Measurements from ENCODE around the gene C12orf57. TPM values are rescaled to one million over a fixed set of nuclear protein-coding genes. Genes with fewer than 3 reads are reported as not detected.

C12orf57 gene
- total and polyA plus RNA-seq, 9 of the 15 experiments (the other 6 are each of a cell fraction or from before 2014, with no cell fraction given): 26.7 to 191 (median 107) TPM

DNA sequence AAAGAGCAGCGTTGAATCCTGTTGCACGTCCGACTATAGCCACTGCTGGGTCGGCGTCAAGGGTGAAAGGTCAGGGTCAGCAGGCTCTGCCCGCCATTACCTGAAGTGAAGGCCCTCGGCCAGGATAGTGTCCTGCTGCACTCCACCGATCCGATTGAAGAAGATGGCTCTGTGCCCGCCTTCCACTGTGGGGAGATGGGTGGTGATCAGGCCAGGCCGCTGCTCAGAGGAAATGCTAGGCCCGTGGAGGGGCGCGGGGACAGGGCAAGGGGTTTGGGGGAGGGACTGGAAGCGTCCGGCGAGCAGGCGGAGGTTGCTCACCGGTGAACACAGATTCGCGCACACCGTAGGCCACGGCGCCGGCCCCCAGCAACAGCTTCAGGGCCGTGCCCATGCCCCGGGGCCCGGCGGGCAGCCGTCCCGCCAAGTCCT, 26.3 kb downstream of the C12orf57 start (continued):
- no peak for TF ChIP-seq ZNF354B (CRISPR knock-in tag; IDR thresholded peaks at IDR 0.05)
- TF ChIP-seq SMAD3 (CRISPR knock-in tag; conservative IDR thresholded peaks at IDR 0.05): no peak
- TF ChIP-seq, protein P1, sequence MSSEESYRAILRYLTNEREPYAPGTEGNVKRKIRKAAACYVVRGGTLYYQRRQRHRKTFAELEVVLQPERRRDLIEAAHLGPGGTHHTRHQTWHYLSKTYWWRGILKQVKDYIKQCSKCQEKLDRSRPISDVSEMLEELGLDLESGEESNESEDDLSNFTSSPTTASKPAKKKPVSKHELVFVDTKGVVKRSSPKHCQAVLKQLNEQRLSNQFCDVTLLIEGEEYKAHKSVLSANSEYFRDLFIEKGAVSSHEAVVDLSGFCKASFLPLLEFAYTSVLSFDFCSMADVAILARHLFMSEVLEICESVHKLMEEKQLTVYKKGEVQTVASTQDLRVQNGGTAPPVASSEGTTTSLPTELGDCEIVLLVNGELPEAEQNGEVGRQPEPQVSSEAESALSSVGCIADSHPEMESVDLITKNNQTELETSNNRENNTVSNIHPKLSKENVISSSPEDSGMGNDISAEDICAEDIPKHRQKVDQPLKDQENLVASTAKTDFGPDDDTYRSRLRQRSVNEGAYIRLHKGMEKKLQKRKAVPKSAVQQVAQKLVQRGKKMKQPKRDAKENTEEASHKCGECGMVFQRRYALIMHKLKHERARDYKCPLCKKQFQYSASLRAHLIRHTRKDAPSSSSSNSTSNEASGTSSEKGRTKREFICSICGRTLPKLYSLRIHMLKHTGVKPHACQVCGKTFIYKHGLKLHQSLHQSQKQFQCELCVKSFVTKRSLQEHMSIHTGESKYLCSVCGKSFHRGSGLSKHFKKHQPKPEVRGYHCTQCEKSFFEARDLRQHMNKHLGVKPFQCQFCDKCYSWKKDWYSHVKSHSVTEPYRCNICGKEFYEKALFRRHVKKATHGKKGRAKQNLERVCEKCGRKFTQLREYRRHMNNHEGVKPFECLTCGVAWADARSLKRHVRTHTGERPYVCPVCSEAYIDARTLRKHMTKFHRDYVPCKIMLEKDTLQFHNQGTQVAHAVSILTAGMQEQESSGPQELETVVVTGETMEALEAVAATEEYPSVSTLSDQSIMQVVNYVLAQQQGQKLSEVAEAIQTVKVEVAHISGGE (CRISPR knock-in tag; IDR thresholded peaks at IDR 0.05): peak in 1 of 3 experiments; percentile 91; a peak in 1 of 6 replicates
- no peak for TF ChIP-seq ILF3 (IDR thresholded peaks at IDR 0.05; ENCODE audit: borderline replicate concordance)
- no peak for TF ChIP-seq YBX1 (IDR thresholded peaks at IDR 0.05)
- TF ChIP-seq ESRRA (IDR thresholded peaks at IDR 0.05; ENCODE audit: borderline replicate concordance, low read depth): peak; percentile 40; the same call in 1 of the 2 replicates
- TF ChIP-seq NR2C2 (CRISPR knock-in tag; IDR thresholded peaks at IDR 0.05): peak; percentile 90
- peak; percentile 93 for TF ChIP-seq NR2C2 (tag; IDR thresholded peaks at IDR 0.05)
- TF ChIP-seq, protein P2, sequence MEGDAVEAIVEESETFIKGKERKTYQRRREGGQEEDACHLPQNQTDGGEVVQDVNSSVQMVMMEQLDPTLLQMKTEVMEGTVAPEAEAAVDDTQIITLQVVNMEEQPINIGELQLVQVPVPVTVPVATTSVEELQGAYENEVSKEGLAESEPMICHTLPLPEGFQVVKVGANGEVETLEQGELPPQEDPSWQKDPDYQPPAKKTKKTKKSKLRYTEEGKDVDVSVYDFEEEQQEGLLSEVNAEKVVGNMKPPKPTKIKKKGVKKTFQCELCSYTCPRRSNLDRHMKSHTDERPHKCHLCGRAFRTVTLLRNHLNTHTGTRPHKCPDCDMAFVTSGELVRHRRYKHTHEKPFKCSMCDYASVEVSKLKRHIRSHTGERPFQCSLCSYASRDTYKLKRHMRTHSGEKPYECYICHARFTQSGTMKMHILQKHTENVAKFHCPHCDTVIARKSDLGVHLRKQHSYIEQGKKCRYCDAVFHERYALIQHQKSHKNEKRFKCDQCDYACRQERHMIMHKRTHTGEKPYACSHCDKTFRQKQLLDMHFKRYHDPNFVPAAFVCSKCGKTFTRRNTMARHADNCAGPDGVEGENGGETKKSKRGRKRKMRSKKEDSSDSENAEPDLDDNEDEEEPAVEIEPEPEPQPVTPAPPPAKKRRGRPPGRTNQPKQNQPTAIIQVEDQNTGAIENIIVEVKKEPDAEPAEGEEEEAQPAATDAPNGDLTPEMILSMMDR (IDR thresholded peaks at IDR 0.05 in 2 of 3, conservative IDR thresholded peaks at IDR 0.05 in 1 of 3; ENCODE audit: insufficient read depth in 2 of 3, low read depth in 1 of 3, low read length in 3 of 3): no peak
- peak; percentile 82 for TF ChIP-seq PCBP1 (IDR thresholded peaks at IDR 0.05; ENCODE audit: low read depth, low read length, poor library complexity, severe bottlenecking)
- TF ChIP-seq, protein P3, sequence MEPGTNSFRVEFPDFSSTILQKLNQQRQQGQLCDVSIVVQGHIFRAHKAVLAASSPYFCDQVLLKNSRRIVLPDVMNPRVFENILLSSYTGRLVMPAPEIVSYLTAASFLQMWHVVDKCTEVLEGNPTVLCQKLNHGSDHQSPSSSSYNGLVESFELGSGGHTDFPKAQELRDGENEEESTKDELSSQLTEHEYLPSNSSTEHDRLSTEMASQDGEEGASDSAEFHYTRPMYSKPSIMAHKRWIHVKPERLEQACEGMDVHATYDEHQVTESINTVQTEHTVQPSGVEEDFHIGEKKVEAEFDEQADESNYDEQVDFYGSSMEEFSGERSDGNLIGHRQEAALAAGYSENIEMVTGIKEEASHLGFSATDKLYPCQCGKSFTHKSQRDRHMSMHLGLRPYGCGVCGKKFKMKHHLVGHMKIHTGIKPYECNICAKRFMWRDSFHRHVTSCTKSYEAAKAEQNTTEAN (CRISPR knock-in tag; IDR thresholded peaks at IDR 0.05): 0 out of 2 replicates have a peak, but pooled peaks have one; percentile 50
- peak in 2 of 3 experiments; percentile 50 to 71 for TF ChIP-seq YY1 (IDR thresholded peaks at IDR 0.05; ENCODE audit: borderline replicate concordance in 1 of 3, control insufficient read depth in 1 of 3, extremely low read depth in 1 of 3, insufficient read depth in 3 of 3, insufficient read length in 1 of 3, insufficient replicate concordance in 2 of 3, low read depth in 1 of 3, low read length in 2 of 3)
- no peak for TF ChIP-seq ARNT (IDR thresholded peaks at IDR 0.05)
- no peak for TF ChIP-seq MYC (IDR thresholded peaks at IDR 0.05; ENCODE audit: low read depth, low read length)
- TF ChIP-seq MYC (CRISPR knock-in tag; IDR thresholded peaks at IDR 0.05; ENCODE audit: borderline replicate concordance, low read depth): no peak
- TF ChIP-seq SMARCC2 (IDR thresholded peaks at IDR 0.05; ENCODE audit: low read depth): no peak
- TF ChIP-seq MYNN (IDR thresholded peaks at IDR 0.05): no peak
- no peak for TF ChIP-seq MYNN (CRISPR knock-in tag; IDR thresholded peaks at IDR 0.05)
- peak; percentile 91 for TF ChIP-seq NR2C1 (IDR thresholded peaks at IDR 0.05)
- peak; percentile 94 for TF ChIP-seq NR2C1 (tag; IDR thresholded peaks at IDR 0.05)
